Measurements from ENCODE around the gene PLCG1. TPM values are rescaled to one million over a fixed set of nuclear protein-coding genes. Genes with fewer than 3 reads are reported as not detected.

PLCG1 gene
- total RNA-seq, result 24.9 and 76.7 TPM in 2 replicates

GRCh38 chr20:41136680-41137613 lies at the start of gene PLCG1:
TSS of gene PLCG1 (plus strand) at chr20:41137543. CDS start at chr20:41137642, 99 bp downstream.

Other genes starting within 250 kb of the PLCG1 start
- 33.8 and 77.5 TPM in 2 replicates for gene TOP1, start 108.7 kb upstream of the PLCG1 start, total RNA-seq
- gene ZHX3, start 180.2 kb downstream of the PLCG1 start, total RNA-seq, result 5.8 and 16.2 TPM in 2 replicates
- 3.4 and 12.5 TPM in 2 replicates for gene LPIN3, start 203.3 kb downstream of the PLCG1 start, total RNA-seq
- not detected in 2 replicates for gene EMILIN3, start 229.3 kb downstream of the PLCG1 start, total RNA-seq